ENCODE measurements around the gene PIH1D1.

The PIH1D1 gene

DNA sequence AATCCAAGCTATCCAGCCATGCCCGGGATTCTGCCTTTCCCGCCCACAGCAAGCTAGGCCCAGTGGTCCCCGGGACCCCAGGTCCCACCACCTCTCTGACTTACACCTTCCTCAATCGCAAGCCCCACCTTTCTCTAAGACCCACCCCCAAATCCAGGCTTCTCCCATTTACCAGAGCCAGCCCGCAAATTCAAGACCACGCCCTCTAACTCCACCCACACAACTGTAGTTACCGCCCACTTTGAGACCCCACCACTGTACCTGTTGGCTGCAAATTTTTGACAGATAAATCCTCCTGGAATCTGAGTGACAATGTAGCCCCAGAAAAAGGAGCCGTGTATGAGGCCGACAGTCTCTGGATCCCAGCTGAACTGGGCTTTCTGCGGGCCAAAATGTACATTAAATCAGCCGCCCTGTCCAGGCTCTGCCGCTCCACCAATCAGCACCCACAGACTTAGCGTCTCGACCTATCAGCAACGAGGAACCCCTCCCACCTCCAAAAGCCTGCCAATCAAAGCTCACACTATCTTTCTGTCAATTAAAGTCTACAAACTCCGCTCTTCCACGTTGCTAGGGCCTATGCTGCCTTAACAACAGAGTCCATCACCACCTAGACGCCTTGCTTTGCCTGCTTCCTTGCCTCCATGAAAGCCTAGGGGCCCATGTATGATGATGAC is 16.6 kb downstream of the PIH1D1 start:
- DNase-seq (ENCODE audit: extremely low read depth, low read depth): no peak
- no peak overlapping the region for H3K4me3 ChIP-seq (replicated peaks; ENCODE audit: low read depth, low read length)
- TF ChIP-seq, protein P1, sequence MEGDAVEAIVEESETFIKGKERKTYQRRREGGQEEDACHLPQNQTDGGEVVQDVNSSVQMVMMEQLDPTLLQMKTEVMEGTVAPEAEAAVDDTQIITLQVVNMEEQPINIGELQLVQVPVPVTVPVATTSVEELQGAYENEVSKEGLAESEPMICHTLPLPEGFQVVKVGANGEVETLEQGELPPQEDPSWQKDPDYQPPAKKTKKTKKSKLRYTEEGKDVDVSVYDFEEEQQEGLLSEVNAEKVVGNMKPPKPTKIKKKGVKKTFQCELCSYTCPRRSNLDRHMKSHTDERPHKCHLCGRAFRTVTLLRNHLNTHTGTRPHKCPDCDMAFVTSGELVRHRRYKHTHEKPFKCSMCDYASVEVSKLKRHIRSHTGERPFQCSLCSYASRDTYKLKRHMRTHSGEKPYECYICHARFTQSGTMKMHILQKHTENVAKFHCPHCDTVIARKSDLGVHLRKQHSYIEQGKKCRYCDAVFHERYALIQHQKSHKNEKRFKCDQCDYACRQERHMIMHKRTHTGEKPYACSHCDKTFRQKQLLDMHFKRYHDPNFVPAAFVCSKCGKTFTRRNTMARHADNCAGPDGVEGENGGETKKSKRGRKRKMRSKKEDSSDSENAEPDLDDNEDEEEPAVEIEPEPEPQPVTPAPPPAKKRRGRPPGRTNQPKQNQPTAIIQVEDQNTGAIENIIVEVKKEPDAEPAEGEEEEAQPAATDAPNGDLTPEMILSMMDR (IDR thresholded peaks at IDR 0.05; ENCODE audit: low read depth, low read length, missing control alignments): no peak

DNA sequence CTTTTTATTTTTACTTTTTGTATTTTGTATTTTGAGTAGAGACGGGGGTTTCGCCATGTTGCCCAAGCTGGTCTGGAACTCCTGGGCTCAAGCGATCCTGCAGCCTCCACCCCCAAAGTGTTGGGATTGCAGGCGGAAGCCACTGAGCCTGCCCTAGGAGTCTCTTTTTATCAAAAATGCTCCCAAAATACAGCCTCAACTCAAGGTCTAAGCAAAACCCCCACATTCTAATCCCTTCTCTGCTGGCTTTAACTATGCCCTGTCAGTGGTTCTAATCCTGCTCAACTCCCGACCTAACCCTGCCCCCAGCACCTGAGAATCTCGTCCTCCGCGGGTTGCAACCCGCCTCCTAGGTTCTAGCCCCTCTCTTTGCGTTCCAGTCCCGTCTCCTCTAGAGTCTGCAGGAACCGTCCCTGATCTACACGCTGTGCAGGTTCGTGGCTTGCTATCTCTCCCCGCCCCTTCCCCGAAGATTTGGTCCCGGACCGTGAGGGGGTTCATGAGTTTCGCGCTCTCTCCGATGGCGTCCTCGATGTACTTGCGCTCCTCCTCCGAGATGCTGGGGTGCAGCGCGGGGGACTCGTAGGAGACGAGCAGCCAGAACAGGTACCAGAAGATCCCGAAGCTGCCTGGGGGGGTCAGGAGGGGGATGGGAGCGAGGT is 18.2 kb downstream of the PIH1D1 start:
- no peak overlapping the region for H3K4me3 ChIP-seq (replicated peaks; ENCODE audit: low read depth, low read length)
- DNase-seq (ENCODE audit: extremely low read depth, low read depth): no peak

DNA sequence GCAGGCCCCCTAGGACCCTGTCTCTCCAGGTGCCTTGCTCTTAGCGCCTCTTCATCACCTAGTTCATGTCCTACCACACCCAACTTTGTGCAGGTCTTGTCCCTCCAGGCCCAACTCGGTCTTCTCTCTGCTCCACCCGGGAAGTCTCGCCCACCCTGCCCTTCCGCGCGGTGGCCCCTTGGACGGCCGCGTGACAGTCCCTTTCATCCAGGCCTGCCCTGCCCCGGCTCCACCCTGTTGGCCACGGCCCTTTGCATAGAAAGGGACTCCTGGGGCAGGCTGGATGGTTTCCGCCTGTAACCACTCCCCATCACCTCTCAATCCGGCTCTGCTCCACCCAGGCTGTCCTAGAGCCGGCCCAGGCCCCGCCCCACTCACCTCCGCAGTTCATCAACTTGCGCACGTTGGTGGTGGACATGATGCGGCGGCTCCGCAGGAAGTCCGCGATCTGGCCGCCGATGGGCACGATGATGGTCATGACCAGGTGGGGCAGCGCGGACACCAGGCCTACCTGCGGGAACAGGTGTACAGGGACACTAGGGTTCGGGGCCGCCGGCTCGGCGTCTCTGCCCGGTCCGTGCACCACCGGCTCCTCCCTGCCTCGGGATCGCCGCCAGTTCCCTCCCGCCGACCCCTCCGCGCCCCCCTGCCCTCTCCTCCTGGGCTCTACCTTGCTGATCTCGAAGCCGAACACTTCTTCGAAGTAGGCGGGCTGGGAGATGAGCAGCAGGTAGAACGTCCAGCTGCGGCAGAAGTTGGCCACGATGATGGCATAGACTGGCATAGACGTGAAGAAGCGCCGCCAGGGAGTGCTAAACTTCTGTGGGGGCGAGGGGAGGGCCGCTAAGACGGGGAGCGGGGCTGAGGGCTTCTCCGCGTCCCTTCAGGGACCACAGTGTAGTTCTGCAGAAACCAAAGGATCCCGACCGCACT is 19.2 kb downstream of the PIH1D1 start:
- TF ChIP-seq, protein P1 (IDR thresholded peaks at IDR 0.05; ENCODE audit: low read depth, low read length, missing control alignments): no peak
- DNase-seq (ENCODE audit: extremely low read depth, low read depth): no peak
- no peak overlapping the region for H3K4me3 ChIP-seq (replicated peaks; ENCODE audit: low read depth, low read length)

More for the DNA sequence above, 18.2 kb downstream of the PIH1D1 start:
- TF ChIP-seq, protein P1 (IDR thresholded peaks at IDR 0.05; ENCODE audit: low read depth, low read length, missing control alignments): no peak

DNA sequence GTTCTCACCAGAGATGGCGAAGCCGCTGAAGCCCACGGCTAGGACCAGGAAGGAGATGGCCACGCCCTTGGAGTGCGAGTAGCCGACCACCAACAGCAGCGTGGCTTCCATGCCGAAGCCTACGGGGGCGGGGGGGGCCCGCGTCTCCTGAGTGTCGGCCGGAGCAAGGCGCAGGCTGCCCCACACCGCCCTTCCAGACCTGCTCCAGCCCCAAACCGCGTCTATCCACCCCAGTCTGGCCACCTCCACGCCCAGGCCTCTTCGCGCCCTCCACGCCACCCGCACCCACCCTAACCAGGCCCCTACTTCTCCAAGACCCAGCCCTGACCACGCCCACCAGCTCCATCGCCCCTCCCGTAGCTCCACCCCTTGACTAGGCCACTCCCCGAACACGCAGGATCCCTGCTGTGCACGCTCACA is 20.3 kb downstream of the PIH1D1 start:
- no peak overlapping the region for H3K4me3 ChIP-seq (replicated peaks; ENCODE audit: low read depth, low read length)
- TF ChIP-seq, protein P1 (IDR thresholded peaks at IDR 0.05; ENCODE audit: low read depth, low read length, missing control alignments): no peak
- DNase-seq (ENCODE audit: extremely low read depth, low read depth): no peak

DNA sequence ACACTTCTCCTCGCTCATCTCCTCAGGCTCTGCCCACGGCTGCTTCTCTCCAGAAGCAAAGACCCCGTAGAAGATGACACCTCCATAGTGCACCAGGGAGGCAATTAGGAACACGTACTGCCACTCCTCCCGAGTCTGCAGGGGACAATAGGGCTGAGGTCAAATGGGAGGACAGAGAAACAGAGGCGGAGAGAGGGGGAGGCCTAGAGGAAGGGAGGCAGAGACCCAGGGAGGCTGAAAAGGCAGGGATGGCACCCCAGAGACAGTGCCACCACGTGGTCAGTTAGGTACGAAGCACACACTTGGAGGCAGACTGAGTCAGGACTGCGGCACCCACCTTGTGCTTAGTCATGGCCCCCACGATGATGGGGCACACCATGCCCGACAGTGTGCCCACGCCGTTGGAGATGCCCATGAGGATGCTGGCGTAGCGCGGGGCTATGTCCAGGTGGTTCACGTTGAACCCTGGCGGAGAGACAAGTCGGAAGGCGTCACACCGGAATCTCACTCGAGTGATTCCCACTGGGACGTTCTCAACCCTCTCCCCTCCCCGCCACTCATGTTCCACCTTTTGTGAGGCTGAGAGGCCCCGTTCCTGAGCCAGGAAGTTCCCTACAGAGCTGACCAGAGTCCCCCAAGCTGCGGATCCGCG is 20.8 kb downstream of the PIH1D1 start:
- TF ChIP-seq, protein P1 (IDR thresholded peaks at IDR 0.05; ENCODE audit: low read depth, low read length, missing control alignments): peak; percentile 35
- no peak for DNase-seq (ENCODE audit: extremely low read depth, low read depth)
- H3K4me3 ChIP-seq (replicated peaks; ENCODE audit: low read depth, low read length): no peak overlapping the region

DNA sequence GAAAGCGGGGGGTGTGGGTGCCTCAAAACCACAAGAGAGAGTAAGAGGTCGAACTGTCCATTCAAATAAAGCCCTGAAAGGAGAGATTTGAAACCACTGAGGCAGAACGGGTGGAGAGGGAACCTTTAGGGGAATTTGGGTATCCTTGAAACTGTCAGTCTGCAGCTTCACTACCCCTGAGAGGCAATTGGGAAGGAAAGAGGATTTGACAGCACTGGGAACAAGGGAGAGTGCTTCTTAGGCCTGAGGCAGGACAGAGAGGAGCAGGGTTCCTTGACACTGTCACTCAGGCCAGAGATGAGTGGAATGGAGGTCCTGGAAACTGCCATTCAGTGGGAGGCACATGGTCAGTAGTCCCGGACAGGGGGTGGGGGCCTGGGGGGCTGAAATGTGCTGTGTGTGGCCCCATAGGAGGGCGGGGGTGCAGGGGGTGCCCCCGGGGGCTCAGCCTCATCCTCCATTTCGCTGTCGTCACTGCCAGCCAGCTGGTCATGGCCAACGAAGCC is 21.4 kb downstream of the PIH1D1 start:
- TF ChIP-seq, protein P1 (IDR thresholded peaks at IDR 0.05; ENCODE audit: low read depth, low read length, missing control alignments): no peak
- H3K4me3 ChIP-seq (replicated peaks; ENCODE audit: low read depth, low read length): no peak overlapping the region
- no peak for DNase-seq (ENCODE audit: extremely low read depth, low read depth)

All from HFF-Myc (cell line).